Epithelial cell of prostate (primary cell): ENCODE measurements around the gene PER1.
"Not testable (repeated sequence)": the region's sequence is repeated elsewhere in the genome, so short reads cannot be mapped to it uniquely, and the experiment has no call there.

Experiments
- DNase-seq: peaks from one replicate; pipeline ENCODE4 v3.0.0-alpha.2; 2011; ENCODE audit warnings: low read depth, low spot score
- H3K27ac ChIP-seq: fragments of 450-650 bp; 2 replicates; pipeline ENCODE4 v1.5.1; 2017; ENCODE audit warnings: mild to moderate bottlenecking

The PER1 gene

GRCh38 chr17:8170186-8170585, 18.0 kb upstream of the PER1 start:
- not testable (repeated sequence) for DNase-seq, H3K27ac ChIP-seq

GRCh38 chr17:8167526-8167925, 15.3 kb upstream of the PER1 start:
- no peak overlapping the region for H3K27ac ChIP-seq
- no peak for DNase-seq

- DNase-seq: no peak
- H3K27ac ChIP-seq: peak overlapping the region; percentile 68
Measured at GRCh38 chr17:8166731-8167130, 14.5 kb upstream of the PER1 start.

- peak overlapping the region; percentile 76 for H3K27ac ChIP-seq
- no peak for DNase-seq
Measured at GRCh38 chr17:8164815-8165131, 12.6 kb upstream of the PER1 start.

GRCh38 chr17:8163978-8164814, 12.0 kb upstream of the PER1 start:
- H3K27ac ChIP-seq: peak overlapping the region; percentile 76
- no peak for DNase-seq

- DNase-seq: no peak
- H3K27ac ChIP-seq: peak overlapping the region; percentile 76
Measured at GRCh38 chr17:8162997-8163977, 11.1 kb upstream of the PER1 start.

- no peak for DNase-seq
- H3K27ac ChIP-seq: peak within 1 kb of the TSS; percentile 76
Measured at GRCh38 chr17:8162233-8162996, 10.2 kb upstream of the PER1 start, which contains the start of gene VAMP2. TSS of gene VAMP2 (minus strand) at chr17:8162948. CDS start at chr17:8162879, 69 bp downstream.

GRCh38 chr17:8161289-8162232, 9.4 kb upstream of the PER1 start:
- DNase-seq: no peak
- peak overlapping the region; percentile 76 for H3K27ac ChIP-seq

GRCh38 chr17:8160741-8161221, 8.6 kb upstream of the PER1 start:
- no peak for DNase-seq
- peak overlapping the region; percentile 37 for H3K27ac ChIP-seq

GRCh38 chr17:8160224-8160577, 8.0 kb upstream of the PER1 start:
- DNase-seq: no peak
- peak overlapping the region; percentile 37 for H3K27ac ChIP-seq

- no peak for DNase-seq
- H3K27ac ChIP-seq: no peak overlapping the region
Measured at GRCh38 chr17:8159459-8160223, 7.4 kb upstream of the PER1 start.

- no peak for DNase-seq
- no peak overlapping the region for H3K27ac ChIP-seq
Measured at GRCh38 chr17:8159032-8159400, 6.8 kb upstream of the PER1 start.

- no peak overlapping the region for H3K27ac ChIP-seq
- DNase-seq: no peak
Measured at GRCh38 chr17:8158267-8159031, 6.2 kb upstream of the PER1 start.

GRCh38 chr17:8156246-8156992, 4.2 kb upstream of the PER1 start:
- peak; percentile 100 for DNase-seq
- H3K27ac ChIP-seq: peak overlapping the region; percentile 100

GRCh38 chr17:8155996-8156245, 3.7 kb upstream of the PER1 start:
- H3K27ac ChIP-seq: peak overlapping the region; percentile 100

GRCh38 chr17:8155231-8155995, 3.2 kb upstream of the PER1 start:
- no peak for DNase-seq

More at GRCh38 chr17:8155996-8156245, 3.7 kb upstream of the PER1 start:
- DNase-seq: no peak

More at GRCh38 chr17:8155231-8155995, 3.2 kb upstream of the PER1 start:
- H3K27ac ChIP-seq: peak overlapping the region; percentile 100
